Measurements from ENCODE around the gene TRIM61. TPM values are rescaled to one million over a fixed set of nuclear protein-coding genes. Genes with fewer than 3 reads are reported as not detected.

The TRIM61 gene
- polyA plus RNA-seq, 1 donor from 2014 or later = not detected

Small RNA genes lying within 50 kb of the gene (small RNA-seq; reads per million reads assigned to genes)
- gene AC106872.12 = 0 reads per million in 3 experiments

Other genes with a start within 250 kb of the TRIM61 start
- gene SMIM31, start 223.5 kb downstream of the TRIM61 start, polyA plus RNA-seq = not detected in 2 replicates
- gene APELA, start 100.5 kb downstream of the TRIM61 start, polyA plus RNA-seq = not detected in 2 replicates
- not detected in 2 replicates for gene TRIM60, start 54.3 kb upstream of the TRIM61 start, polyA plus RNA-seq
- gene TRIM75, start 76.2 kb upstream of the TRIM61 start, polyA plus RNA-seq = not detected in 2 replicates
- 8.0 and 10.5 TPM in 2 replicates for gene TMEM192, start 135.2 kb upstream of the TRIM61 start, polyA plus RNA-seq
- gene KLHL2, start 229.9 kb upstream of the TRIM61 start, polyA plus RNA-seq = 40.3 and 42.8 TPM in 2 replicates